SK-N-SH (cell line): ENCODE data around the gene RNF187.

Source experiments
- FOXM1 ChIP-seq: IDR thresholded peaks from 2 replicates; pipeline ENCODE4 v1.4.0; 2012; ENCODE audit warnings: low read depth, mild to moderate bottlenecking
- SIN3A ChIP-seq: IDR thresholded peaks from 2 replicates; pipeline ENCODE4 v1.6.1; 2012; ENCODE audit warnings: low read depth, mild to moderate bottlenecking, low read length, moderate library complexity, borderline replicate concordance
- TF ChIP-seq, protein P1 (sequence below): fragments of 200-600 bp; sonication (generic); IDR thresholded peaks from 2 replicates; pipeline ENCODE4 v1.6.1; 2017; ENCODE audit warnings: antibody characterized with exemption, mild to moderate bottlenecking, moderate library complexity

DNA sequence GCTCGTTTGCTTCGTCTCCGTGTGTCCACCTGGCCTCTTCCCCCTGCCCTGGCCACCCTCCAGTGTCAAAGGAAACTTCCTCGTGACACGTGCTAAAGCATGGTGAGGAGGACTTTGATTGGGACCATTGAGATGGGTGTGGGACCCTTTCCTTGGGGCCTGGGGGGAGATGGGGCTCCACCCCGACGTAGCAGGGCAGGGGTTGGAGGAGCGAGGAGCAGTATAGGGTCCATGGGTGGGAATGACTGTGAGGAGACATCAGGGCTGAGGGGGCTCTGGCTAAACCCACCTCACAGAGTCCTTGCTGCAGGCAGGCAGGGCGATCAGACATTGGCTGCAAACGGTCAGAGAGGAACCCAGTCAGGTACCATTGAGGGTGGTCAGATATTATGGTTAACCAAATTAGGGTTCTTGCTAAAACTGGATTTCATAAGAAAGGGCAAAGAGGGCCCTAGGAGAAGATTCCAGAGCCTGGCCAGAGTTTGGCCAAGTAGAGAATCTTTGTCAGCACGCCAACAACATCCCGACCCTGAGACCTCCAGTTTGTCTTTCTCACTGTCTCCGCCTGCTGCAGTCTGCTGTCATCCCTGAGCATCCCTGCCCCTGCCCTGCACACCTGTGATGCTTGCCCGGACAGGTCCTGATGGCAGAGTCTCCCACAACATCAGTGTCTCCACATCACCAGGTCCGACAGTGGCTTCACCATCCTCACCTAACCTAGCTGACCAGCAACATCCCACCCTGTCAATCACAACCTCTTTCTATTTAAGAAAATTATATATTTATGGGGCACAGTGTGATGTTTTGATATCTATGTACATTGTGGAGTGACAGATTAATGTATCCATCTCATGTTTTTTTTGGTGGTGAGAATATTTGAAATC, 8.0 kb downstream of the RNF187 start:
- TF ChIP-seq, protein P1, sequence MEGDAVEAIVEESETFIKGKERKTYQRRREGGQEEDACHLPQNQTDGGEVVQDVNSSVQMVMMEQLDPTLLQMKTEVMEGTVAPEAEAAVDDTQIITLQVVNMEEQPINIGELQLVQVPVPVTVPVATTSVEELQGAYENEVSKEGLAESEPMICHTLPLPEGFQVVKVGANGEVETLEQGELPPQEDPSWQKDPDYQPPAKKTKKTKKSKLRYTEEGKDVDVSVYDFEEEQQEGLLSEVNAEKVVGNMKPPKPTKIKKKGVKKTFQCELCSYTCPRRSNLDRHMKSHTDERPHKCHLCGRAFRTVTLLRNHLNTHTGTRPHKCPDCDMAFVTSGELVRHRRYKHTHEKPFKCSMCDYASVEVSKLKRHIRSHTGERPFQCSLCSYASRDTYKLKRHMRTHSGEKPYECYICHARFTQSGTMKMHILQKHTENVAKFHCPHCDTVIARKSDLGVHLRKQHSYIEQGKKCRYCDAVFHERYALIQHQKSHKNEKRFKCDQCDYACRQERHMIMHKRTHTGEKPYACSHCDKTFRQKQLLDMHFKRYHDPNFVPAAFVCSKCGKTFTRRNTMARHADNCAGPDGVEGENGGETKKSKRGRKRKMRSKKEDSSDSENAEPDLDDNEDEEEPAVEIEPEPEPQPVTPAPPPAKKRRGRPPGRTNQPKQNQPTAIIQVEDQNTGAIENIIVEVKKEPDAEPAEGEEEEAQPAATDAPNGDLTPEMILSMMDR: no peak
- no peak for TF ChIP-seq SIN3A
- TF ChIP-seq FOXM1: no peak
